DMS79 (cell line): ENCODE measurements around the gene TPH1.
A peak's percentile ranks its signal among the peaks of the same experiment; 100 is the strongest.
"Not testable (repeated sequence)": the region's sequence is repeated elsewhere in the genome, so short reads cannot be mapped to it uniquely, and the experiment has no call there.

Source experiments
- DNase-seq: peaks from one replicate; lab custom pipeline; 2025; lab: John Stamatoyannopoulos, UW

The TPH1 gene

GRCh38 chr11:18022419-18022818 is 23.6 kb downstream of the TPH1 start:
- no peak for DNase-seq

GRCh38 chr11:18019650-18020049 is 26.4 kb downstream of the TPH1 start:
- no peak for DNase-seq

- no peak for DNase-seq
These were observed 29.3 kb downstream of the TPH1 start for GRCh38 chr11:18016789-18017188.

GRCh38 chr11:18014876-18015275 is 31.2 kb downstream of the TPH1 start:
- no peak for DNase-seq

GRCh38 chr11:18013790-18014507 is 32.1 kb downstream of the TPH1 start:
- peak; percentile 17 for DNase-seq

GRCh38 chr11:18012906-18013781 is 32.9 kb downstream of the TPH1 start, which contains the start of gene SERGEF:
Gene SERGEF (minus strand): TSS chr11:18013047. CDS start chr11:18013010, 37 bp downstream.
- DNase-seq: peak; percentile 81

- DNase-seq: peak; percentile 36
These were observed 33.8 kb downstream of the TPH1 start for GRCh38 chr11:18012122-18012905.

- DNase-seq: no peak
These were observed 34.4 kb downstream of the TPH1 start for GRCh38 chr11:18011633-18012032.

GRCh38 chr11:18010977-18011586 is 35.0 kb downstream of the TPH1 start:
- no peak for DNase-seq

- no peak for DNase-seq
These were observed 35.9 kb downstream of the TPH1 start for GRCh38 chr11:18010121-18010670.

- no peak for DNase-seq
These were observed 40.5 kb downstream of the TPH1 start for GRCh38 chr11:18005376-18006129.

GRCh38 chr11:18001191-18001590 is 44.9 kb downstream of the TPH1 start:
- no peak for DNase-seq

GRCh38 chr11:18000760-18001159 is 45.3 kb downstream of the TPH1 start:
- DNase-seq: no peak

GRCh38 chr11:18000128-18000527 is 45.9 kb downstream of the TPH1 start:
- not testable (repeated sequence) for DNase-seq
